ENCODE data around the gene GSG1L2. TPM values are rescaled to one million over a fixed set of nuclear protein-coding genes. Genes with fewer than 3 reads are reported as not detected.

GSG1L2 gene
- total and polyA plus RNA-seq, 2 experiments from 2014 or later: not detected

- TF ChIP-seq REST (IDR thresholded peaks at IDR 0.05; ENCODE audit: unreplicated experiment): no peak
- no peak for TF ChIP-seq EZH2phosphoT487 (IDR thresholded peaks at IDR 0.05; ENCODE audit: unreplicated experiment)
- TF ChIP-seq ETS1 (IDR thresholded peaks at IDR 0.05): no peak
- TF ChIP-seq ZNF462 (CRISPR knock-in tag; IDR thresholded peaks at IDR 0.05): no peak
- TF ChIP-seq ZNF331 (CRISPR knock-in tag; IDR thresholded peaks at IDR 0.05; ENCODE audit: low read depth): no peak
- TF ChIP-seq STAT1 (IDR thresholded peaks at IDR 0.05; ENCODE audit: unreplicated experiment): no peak
- TF ChIP-seq POLR2AphosphoS5 (IDR thresholded peaks at IDR 0.05; ENCODE audit: low read depth): no peak
- TF ChIP-seq NANOG (IDR thresholded peaks at IDR 0.05; ENCODE audit: borderline replicate concordance): no peak
- Mint-ChIP-seq H3K36me3 (ENCODE audit: low read depth) (no peaks in the 10 kb centered on the region), H3K4me1 (peaks cover 3% of the 10 kb centered on the region; the same call in 2 of the 3 replicates), H3K4me3 (no peak overlapping the region), H3K9me3 (peaks cover 10% of the 10 kb centered on the region; the same call in 1 of the 3 replicates), H3K27ac (no peak overlapping the region), H3K27me3 (ENCODE audit: insufficient read depth, low read depth, poor library complexity) (peaks cover 3% of the 10 kb centered on the region)
- no peaks in the 10 kb centered on the region for H3K79me2 ChIP-seq (replicated peaks; ENCODE audit: insufficient read depth)
- no peaks in the 10 kb centered on the region for H3K27me3 ChIP-seq (ENCODE audit: insufficient read depth)
- no peaks in the 10 kb centered on the region for H3F3A ChIP-seq (replicated peaks; ENCODE audit: low read depth)
- H3K9me2 ChIP-seq (ENCODE audit: insufficient read depth): no peaks in the 10 kb centered on the region; the same call in 1 of the 2 replicates
- no peak overlapping the region for H3K4me2 ChIP-seq
- no peaks in the 10 kb centered on the region for H4K20me1 ChIP-seq (replicated peaks; ENCODE audit: insufficient read depth)
- H3K27ac ChIP-seq (ENCODE audit: low read depth): no peak overlapping the region
- no peak for DNase-seq (ENCODE audit: low spot score)
- no peak overlapping the region for H3K4me3 ChIP-seq
- no peaks in the 10 kb centered on the region for H3K36me3 ChIP-seq (ENCODE audit: insufficient read depth)
- no peaks in the 10 kb centered on the region for H3K4me1 ChIP-seq (ENCODE audit: insufficient read depth)
- H2AFZ ChIP-seq: no peak overlapping the region
- ATAC-seq: no peak
These were observed 49.2 kb downstream of the GSG1L2 start for GRCh38 chr17:9772658-9773057.

Data from GM23338 (cell line).